ENCODE results near the gene IL21.

The IL21 gene

DNA sequence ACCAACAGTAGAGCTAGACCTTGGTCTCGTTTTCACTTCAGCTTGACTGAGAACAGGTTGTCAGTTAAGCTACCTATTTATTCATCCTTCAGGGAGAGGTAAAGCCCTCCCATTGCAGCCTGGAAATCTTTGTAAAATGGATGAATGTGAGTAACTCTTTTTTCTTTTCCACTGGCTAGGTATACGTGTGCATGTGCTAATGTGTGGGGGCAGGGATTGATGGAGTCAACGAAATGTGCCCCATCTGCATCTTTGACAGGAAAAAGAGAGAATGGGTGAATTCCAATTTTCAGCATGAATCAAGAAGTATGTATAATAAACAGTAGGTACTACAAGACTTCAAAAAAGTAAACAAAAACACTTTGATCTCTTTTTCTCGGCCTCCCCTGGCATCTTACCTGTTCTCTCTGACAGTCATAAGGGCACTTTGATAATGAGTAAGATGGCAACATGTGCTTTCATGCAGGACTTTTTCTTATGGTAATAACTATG lies at the start of gene IL21:
IL21 (minus strand) TSS at position 51 of the 492 bp plus-strand sequence. CDS start 55 bp downstream, outside the sequence.
- Histone ChIP-seq H3K36me3 (ENCODE audit: control insufficient read depth in 5 of 5, insufficient read depth in 5 of 5, low read length in 5 of 5) (no peaks in the 10 kb centered on the region), H3K9ac (ENCODE audit: low read length in 5 of 5) (no peak within 1 kb of the TSS), H3K4me1 (ENCODE audit: control insufficient read depth in 5 of 5, insufficient read depth in 5 of 5, low read length in 5 of 5) (peaks cover 0 to 8% (median 5%) of the 10 kb centered on the region in 5 donors), H3K27ac (ENCODE audit: low read depth, low read length) (no peak within 1 kb of the TSS), H3K9me3 (ENCODE audit: control insufficient read depth in 5 of 5, low read length in 5 of 5) (no peaks in the 10 kb centered on the region), H3K4me3 (ENCODE audit: low read depth in 1 of 5, low read length in 5 of 5) (no peak within 1 kb of the TSS), H3K27me3 (ENCODE audit: control insufficient read depth in 5 of 5, insufficient read depth in 4 of 5, low read length in 5 of 5) (no peaks in the 10 kb centered on the region)

DNA sequence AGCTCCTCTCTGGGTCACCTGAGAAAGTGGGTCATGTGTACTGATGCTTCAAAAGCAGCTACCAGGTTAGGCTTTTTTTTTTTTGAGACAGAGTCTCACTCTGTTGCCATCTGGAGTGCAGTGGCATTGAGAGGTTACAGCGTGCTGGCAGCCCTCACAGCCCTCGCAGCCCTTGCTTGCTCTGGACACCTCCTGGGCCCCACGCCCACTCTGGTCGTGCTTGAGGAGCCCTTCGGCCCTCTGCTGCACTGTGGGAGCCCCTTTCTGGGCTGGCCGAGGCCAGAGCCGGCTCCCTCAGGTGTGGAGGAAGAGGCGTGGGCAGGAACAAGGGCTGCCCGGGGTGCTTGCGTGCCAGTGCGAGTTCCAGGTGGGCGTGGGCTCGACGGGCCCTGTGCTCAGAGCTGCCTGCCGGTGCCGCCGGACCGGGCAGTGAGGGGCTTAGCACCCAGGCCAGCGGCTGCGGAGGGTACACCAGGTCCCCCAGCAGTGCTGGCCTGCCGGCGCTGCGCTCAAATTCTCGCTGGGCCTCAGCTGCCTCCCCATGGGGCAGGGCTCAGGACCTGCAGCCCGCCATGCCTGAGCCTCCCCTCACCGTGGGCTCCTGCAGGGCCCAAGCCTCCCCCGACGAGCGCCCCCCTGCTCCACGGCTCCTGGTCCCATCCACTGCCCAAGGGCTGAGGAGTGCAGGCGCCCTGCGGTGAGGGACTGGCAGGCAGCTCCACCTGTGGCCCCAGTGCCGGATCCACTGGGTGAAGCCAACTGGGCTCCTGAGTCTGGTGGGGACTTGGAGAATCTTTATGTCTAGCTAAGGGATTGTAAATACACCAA lies 49.3 kb upstream of the IL21 start:
- H3K36me3 ChIP-seq (ENCODE audit: control insufficient read depth in 5 of 5, insufficient read depth in 5 of 5, low read length in 5 of 5) = no peaks in the 10 kb centered on the region
- no peak overlapping the region for H3K4me3 ChIP-seq (ENCODE audit: low read depth in 1 of 5, low read length in 5 of 5)
- no peaks in the 10 kb centered on the region for H3K27me3 ChIP-seq (ENCODE audit: control insufficient read depth in 5 of 5, insufficient read depth in 4 of 5, low read length in 5 of 5)
- H3K27ac ChIP-seq (ENCODE audit: low read depth, low read length) = no peak overlapping the region
- no peaks in the 10 kb centered on the region for H3K4me1 ChIP-seq (ENCODE audit: control insufficient read depth in 5 of 5, insufficient read depth in 5 of 5, low read length in 5 of 5)
- no peaks in the 10 kb centered on the region for H3K9me3 ChIP-seq (ENCODE audit: control insufficient read depth in 5 of 5, low read length in 5 of 5)
- no peak overlapping the region for H3K9ac ChIP-seq (ENCODE audit: low read length in 5 of 5)

DNA sequence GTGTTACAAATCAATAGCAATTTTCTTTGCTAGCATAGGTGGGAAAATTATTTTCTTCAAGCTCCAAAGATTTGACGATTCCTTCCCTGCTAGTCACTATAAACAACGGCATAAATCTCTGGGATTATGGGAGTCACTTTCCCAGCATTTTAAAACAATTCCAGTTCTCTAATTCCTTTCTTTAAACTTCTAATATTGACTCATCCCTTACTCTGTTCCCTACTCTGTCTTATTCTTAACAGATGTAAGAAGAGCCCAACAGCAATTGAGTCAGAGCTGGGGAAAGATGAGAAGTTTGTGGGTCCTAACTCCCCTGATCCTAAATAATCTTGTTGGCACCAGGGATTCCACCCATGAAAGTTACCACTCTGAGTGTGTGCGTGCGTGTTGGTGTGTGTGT lies 47.4 kb upstream of the IL21 start:
- H3K4me3 ChIP-seq (ENCODE audit: low read depth in 1 of 5, low read length in 5 of 5) = no peak overlapping the region
- H3K9ac ChIP-seq (ENCODE audit: low read length in 5 of 5) = no peak overlapping the region
- no peaks in the 10 kb centered on the region for H3K9me3 ChIP-seq (ENCODE audit: control insufficient read depth in 5 of 5, low read length in 5 of 5)
- no peak overlapping the region for H3K27ac ChIP-seq (ENCODE audit: low read depth, low read length)
- H3K36me3 ChIP-seq (ENCODE audit: control insufficient read depth in 5 of 5, insufficient read depth in 5 of 5, low read length in 5 of 5) = no peaks in the 10 kb centered on the region
- H3K4me1 ChIP-seq (ENCODE audit: control insufficient read depth in 5 of 5, insufficient read depth in 5 of 5, low read length in 5 of 5) = no peaks in the 10 kb centered on the region
- no peaks in the 10 kb centered on the region for H3K27me3 ChIP-seq (ENCODE audit: control insufficient read depth in 5 of 5, insufficient read depth in 4 of 5, low read length in 5 of 5)

DNA sequence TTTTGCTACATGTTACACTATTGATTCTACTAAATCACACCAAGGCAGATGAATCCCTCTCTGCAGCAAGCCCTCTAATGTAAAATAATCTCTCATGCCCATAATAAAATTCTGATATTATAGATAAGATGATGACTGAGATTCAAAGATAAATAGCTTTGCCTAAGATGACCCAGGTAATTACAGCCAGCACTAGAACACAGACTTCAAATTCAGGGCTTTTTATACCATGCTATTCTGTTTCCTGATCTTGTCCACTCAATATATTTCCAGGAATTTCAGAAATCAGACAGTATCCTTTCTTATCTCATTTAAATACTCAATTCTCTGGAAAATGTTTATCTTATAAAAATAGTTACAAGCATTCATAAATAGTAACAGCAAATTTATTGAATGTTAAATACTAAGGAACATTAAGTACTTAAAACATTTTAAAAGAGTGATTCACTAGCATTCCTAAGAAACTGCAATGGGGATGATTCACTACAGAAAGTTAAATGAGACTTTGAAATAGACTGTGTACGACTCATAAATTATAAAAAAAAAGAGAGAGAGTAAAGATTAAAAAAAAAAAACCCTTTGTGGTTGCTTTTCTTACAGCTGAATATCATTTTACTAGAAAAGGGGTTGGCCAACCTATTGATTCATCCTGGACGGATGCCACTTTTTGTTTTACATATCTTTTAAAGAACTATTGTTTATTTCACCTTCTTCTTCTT lies 45.8 kb upstream of the IL21 start:
- no peaks in the 10 kb centered on the region for H3K9me3 ChIP-seq (ENCODE audit: control insufficient read depth in 5 of 5, low read length in 5 of 5)
- H3K9ac ChIP-seq (ENCODE audit: low read length in 5 of 5) = no peak overlapping the region
- no peak overlapping the region for H3K27ac ChIP-seq (ENCODE audit: low read depth, low read length)
- no peaks in the 10 kb centered on the region for H3K4me1 ChIP-seq (ENCODE audit: control insufficient read depth in 5 of 5, insufficient read depth in 5 of 5, low read length in 5 of 5)
- no peaks in the 10 kb centered on the region for H3K27me3 ChIP-seq (ENCODE audit: control insufficient read depth in 5 of 5, insufficient read depth in 4 of 5, low read length in 5 of 5)
- H3K4me3 ChIP-seq (ENCODE audit: low read depth in 1 of 5, low read length in 5 of 5) = no peak overlapping the region
- H3K36me3 ChIP-seq (ENCODE audit: control insufficient read depth in 5 of 5, insufficient read depth in 5 of 5, low read length in 5 of 5) = no peaks in the 10 kb centered on the region

DNA sequence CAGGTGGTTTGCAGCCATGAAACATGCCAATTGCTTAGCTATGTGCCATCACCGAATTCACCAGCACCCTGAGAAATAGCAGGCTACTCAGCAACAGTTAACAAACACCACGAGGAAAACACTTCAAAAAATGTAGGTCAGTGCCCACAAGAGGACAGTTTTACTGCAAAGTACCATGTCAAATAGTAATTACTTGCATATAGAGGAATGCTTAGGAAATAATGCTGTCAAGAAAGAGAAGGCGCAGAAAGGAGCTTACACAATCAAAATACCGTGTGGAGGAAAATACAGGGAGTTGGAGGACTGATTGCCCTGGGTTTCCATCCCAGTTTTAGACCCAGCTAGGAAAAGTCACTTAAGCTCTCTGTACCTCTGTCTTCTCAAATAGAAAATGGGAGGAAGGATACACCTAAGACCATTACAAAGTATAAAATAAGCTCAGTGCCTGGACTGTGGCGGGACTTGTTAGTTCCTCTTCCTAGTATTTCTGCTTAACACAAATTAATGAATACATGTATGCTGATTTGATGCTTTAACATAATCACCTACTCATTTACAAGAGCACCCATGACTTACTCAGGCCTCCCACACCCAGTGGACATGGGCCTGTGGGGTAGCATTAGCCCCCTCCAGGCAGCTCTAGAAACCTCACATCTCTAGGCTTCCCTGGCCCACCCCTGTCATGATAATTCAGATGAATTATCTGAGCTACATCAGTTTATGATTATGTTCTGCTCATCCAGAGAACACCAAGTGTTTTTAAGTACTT lies 44.5 kb upstream of the IL21 start:
- no peaks in the 10 kb centered on the region for H3K27me3 ChIP-seq (ENCODE audit: control insufficient read depth in 5 of 5, insufficient read depth in 4 of 5, low read length in 5 of 5)
- no peaks in the 10 kb centered on the region for H3K9me3 ChIP-seq (ENCODE audit: control insufficient read depth in 5 of 5, low read length in 5 of 5)
- no peak overlapping the region for H3K9ac ChIP-seq (ENCODE audit: low read length in 5 of 5)
- no peaks in the 10 kb centered on the region for H3K4me1 ChIP-seq (ENCODE audit: control insufficient read depth in 5 of 5, insufficient read depth in 5 of 5, low read length in 5 of 5)
- no peaks in the 10 kb centered on the region for H3K36me3 ChIP-seq (ENCODE audit: control insufficient read depth in 5 of 5, insufficient read depth in 5 of 5, low read length in 5 of 5)
- no peak overlapping the region for H3K4me3 ChIP-seq (ENCODE audit: low read depth in 1 of 5, low read length in 5 of 5)
- no peak overlapping the region for H3K27ac ChIP-seq (ENCODE audit: low read depth, low read length)

DNA sequence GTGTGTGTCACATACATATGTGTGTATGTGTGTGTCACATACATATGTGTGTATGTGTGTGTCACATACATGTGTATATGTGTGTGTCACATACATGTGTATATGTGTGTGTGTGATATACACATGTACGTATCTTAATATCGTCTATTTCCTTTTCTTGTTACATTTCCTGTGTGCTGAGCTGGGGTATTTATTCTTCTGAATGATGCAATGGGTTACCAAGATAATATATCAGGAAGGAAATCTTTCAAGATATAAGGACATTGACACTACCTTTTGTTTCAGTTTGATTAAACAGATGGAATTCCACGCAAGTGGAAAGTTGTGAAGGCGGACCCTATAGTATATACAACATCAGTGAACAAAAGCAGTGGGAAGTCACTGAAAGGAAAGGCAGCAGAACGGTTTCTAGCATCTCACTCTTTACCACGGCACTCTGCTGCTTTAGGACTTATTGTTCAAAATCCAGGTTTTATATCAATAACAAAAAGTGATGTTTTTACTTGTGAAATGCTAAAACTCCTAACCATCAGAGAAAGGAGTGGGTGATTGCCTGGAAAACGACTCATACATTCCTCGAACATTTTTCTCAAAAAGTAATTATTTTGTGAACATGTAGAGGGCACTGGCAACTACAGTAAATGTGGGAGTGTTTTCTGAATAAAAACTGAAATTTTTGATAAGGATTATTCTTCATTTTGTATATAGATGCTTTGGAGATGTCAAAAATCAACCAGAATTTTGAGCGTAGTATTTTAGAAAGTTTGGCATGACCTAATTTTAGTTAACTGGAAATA lies 43.1 kb upstream of the IL21 start:
- Histone ChIP-seq H3K27ac (ENCODE audit: low read depth, low read length) (no peak overlapping the region), H3K9me3 (ENCODE audit: control insufficient read depth in 5 of 5, low read length in 5 of 5) (no peaks in the 10 kb centered on the region), H3K36me3 (ENCODE audit: control insufficient read depth in 5 of 5, insufficient read depth in 5 of 5, low read length in 5 of 5) (no peaks in the 10 kb centered on the region), H3K27me3 (ENCODE audit: control insufficient read depth in 5 of 5, insufficient read depth in 4 of 5, low read length in 5 of 5) (no peaks in the 10 kb centered on the region), H3K4me3 (ENCODE audit: low read depth in 1 of 5, low read length in 5 of 5) (no peak overlapping the region), H3K9ac (ENCODE audit: low read length in 5 of 5) (no peak overlapping the region), H3K4me1 (ENCODE audit: control insufficient read depth in 5 of 5, insufficient read depth in 5 of 5, low read length in 5 of 5) (no peaks in the 10 kb centered on the region)

DNA sequence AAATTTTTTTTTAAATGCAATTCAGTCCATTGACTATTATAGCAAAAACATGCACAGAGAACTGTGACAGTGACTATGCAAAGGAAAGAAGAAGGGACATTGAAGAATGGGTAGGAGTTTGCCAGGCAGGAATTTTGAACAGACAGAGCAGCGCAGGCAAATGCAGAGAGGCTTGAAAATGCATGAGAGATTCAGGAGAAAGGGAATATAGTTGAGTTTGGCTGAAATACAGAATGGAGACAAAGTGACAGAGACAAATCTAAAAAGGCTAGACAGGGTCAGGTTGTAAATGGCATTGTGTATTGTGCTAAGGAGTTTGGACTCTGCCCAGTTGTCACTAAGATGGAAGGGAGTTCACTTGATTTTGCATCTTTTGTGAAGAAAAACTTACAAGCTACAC lies 42.4 kb upstream of the IL21 start:
- Histone ChIP-seq H3K27me3 (ENCODE audit: control insufficient read depth in 5 of 5, insufficient read depth in 4 of 5, low read length in 5 of 5) (no peaks in the 10 kb centered on the region), H3K27ac (ENCODE audit: low read depth, low read length) (no peak overlapping the region), H3K4me3 (ENCODE audit: low read depth in 1 of 5, low read length in 5 of 5) (no peak overlapping the region), H3K9ac (ENCODE audit: low read length in 5 of 5) (no peak overlapping the region), H3K9me3 (ENCODE audit: control insufficient read depth in 5 of 5, low read length in 5 of 5) (no peaks in the 10 kb centered on the region), H3K36me3 (ENCODE audit: control insufficient read depth in 5 of 5, insufficient read depth in 5 of 5, low read length in 5 of 5) (no peaks in the 10 kb centered on the region), H3K4me1 (ENCODE audit: control insufficient read depth in 5 of 5, insufficient read depth in 5 of 5, low read length in 5 of 5) (no peaks in the 10 kb centered on the region)

DNA sequence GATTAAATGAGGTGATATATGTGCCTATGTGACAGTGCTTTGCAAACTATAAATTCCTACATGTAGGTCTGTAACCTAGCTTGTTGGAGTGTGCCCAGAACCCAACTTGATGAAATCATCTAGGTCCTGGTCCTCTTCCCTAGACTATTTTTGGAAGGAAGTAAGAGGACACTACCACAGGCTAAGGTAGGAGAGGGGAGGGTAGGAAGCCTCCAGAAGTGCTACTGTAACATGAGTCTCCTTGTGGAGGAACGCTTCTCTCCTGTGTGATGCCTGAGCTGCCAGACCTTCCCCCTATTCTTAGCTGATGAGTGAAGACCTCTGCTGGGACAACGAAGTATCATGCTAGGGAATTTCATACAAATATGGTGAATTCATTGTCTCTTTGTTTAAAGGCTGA lies 41.8 kb upstream of the IL21 start:
- Histone ChIP-seq H3K4me1 (ENCODE audit: control insufficient read depth in 5 of 5, insufficient read depth in 5 of 5, low read length in 5 of 5) (no peaks in the 10 kb centered on the region), H3K9me3 (ENCODE audit: control insufficient read depth in 5 of 5, low read length in 5 of 5) (no peaks in the 10 kb centered on the region), H3K4me3 (ENCODE audit: low read depth in 1 of 5, low read length in 5 of 5) (no peak overlapping the region), H3K9ac (ENCODE audit: low read length in 5 of 5) (no peak overlapping the region), H3K27me3 (ENCODE audit: control insufficient read depth in 5 of 5, insufficient read depth in 4 of 5, low read length in 5 of 5) (no peaks in the 10 kb centered on the region), H3K27ac (ENCODE audit: low read depth, low read length) (no peak overlapping the region), H3K36me3 (ENCODE audit: control insufficient read depth in 5 of 5, insufficient read depth in 5 of 5, low read length in 5 of 5) (no peaks in the 10 kb centered on the region)

DNA sequence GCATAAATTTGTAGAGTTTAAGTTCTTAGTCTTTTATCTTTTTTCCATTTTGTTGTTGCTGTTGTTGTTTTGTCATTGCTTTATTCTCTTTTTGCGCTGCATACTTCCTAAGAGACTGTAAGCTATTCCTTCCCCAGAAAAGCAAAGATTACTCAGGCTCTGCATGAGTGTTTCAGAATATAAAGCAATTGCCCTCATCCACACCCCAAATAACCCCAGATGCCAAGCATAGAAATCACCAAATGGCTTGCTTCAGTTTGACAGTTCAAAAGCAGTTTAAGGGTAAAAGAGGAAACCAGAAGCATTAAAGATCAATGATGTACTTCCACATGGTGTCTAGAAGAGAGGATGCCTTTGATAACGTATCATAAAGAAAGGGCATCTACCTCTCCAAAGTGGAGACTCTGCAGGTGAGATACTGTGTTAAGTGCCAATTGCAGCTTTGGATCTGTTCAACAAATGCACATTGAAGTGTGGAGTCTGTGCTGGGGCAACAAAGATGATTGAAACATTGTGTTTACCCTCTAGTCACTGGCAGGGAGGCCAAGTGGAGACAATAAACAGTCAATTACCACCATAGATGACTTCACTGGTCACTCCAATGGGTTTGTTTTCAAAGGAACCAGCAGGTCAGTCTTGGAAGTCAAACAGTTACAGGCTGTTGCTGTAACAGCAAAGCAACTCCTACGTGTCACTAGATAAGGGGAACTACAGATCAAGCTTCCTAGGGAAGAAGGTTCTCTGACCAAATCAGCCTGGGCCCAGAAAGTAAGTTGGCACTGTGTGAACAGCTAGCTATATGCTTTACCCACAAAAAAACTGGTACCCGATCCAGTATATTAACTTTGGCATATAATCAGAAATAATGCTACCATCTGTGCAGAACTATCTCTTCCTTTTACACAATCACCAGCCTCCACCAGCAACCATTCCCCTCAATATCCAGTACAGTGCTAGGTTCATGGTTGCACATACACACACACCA lies 40.6 kb upstream of the IL21 start:
- Histone ChIP-seq H3K27me3 (ENCODE audit: control insufficient read depth in 5 of 5, insufficient read depth in 4 of 5, low read length in 5 of 5) (no peaks in the 10 kb centered on the region), H3K36me3 (ENCODE audit: control insufficient read depth in 5 of 5, insufficient read depth in 5 of 5, low read length in 5 of 5) (no peaks in the 10 kb centered on the region), H3K4me1 (ENCODE audit: control insufficient read depth in 5 of 5, insufficient read depth in 5 of 5, low read length in 5 of 5) (no peaks in the 10 kb centered on the region), H3K27ac (ENCODE audit: low read depth, low read length) (no peak overlapping the region), H3K9me3 (ENCODE audit: control insufficient read depth in 5 of 5, low read length in 5 of 5) (peaks cover 0 to 8% (median 6%) of the 10 kb centered on the region in 5 donors), H3K9ac (ENCODE audit: low read length in 5 of 5) (no peak overlapping the region), H3K4me3 (ENCODE audit: low read depth in 1 of 5, low read length in 5 of 5) (no peak overlapping the region)

Data from subcutaneous abdominal adipose tissue (tissue), 5 donors.